ENCODE results near the gene PAXX.

Gene PAXX, protein sequence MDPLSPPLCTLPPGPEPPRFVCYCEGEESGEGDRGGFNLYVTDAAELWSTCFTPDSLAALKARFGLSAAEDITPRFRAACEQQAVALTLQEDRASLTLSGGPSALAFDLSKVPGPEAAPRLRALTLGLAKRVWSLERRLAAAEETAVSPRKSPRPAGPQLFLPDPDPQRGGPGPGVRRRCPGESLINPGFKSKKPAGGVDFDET

DNA sequence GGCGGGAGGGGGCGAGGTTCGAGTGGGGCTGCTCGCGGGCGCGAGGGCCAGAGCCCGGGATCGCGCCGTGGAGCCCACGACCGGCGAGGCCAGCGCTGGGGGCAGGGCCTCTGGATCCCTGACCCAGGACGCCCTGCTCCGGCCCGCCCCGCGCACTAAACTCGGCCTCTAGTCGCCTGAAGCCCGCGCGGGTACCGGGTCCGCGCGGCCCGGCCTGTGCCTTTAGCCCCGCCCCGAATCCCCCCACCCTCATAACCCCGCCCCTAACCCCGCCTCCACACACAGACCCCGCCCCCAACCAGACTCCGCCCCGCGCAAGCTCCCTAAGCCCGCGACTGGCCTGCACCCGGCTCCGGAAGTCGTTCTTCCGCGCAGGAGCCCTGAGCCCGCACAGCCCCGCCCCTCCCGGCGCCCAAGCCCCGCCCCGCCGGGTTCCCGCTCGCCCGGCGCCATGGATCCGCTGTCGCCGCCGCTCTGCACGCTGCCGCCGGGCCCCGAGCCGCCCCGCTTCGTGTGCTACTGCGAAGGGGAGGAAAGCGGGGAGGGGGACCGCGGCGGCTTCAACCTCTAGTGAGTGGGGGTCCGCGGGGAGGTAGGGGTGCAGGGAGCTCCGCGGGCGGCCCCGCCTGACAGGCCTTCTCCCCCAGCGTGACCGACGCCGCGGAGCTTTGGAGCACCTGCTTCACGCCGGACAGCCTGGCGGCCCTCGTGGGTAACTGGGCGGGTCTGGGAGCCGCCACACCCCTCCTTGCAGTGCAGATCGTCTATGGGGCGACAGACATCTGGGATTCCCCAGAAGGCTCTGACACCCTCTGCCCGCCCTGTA lies at the start of gene PAXX:
TSS of gene PAXX (plus strand) at position 430 of the 826 bp plus-strand sequence. CDS start at position 452, 22 bp downstream.
- peak; percentile 88 for DNase-seq (ENCODE audit: low read depth)

DNA sequence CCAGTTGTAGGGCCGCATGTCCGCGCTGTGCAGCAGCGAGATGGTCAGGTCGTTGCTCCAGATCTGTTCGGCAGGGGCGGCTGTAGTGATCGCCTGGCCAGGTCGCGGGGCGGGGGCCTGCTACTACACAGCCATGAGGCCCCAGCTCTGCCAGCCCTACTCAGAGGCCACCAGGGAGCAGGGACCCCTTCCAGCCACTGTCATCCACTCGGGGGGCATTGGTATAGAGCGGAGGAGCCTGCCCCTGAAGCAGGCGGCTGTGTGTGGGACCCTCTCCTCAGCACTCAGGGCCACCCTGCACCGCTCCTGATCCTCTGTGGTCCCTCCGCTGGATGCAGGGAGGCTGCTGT lies 49.4 kb upstream of the PAXX start:
- DNase-seq (ENCODE audit: low read depth) = no peak

DNA sequence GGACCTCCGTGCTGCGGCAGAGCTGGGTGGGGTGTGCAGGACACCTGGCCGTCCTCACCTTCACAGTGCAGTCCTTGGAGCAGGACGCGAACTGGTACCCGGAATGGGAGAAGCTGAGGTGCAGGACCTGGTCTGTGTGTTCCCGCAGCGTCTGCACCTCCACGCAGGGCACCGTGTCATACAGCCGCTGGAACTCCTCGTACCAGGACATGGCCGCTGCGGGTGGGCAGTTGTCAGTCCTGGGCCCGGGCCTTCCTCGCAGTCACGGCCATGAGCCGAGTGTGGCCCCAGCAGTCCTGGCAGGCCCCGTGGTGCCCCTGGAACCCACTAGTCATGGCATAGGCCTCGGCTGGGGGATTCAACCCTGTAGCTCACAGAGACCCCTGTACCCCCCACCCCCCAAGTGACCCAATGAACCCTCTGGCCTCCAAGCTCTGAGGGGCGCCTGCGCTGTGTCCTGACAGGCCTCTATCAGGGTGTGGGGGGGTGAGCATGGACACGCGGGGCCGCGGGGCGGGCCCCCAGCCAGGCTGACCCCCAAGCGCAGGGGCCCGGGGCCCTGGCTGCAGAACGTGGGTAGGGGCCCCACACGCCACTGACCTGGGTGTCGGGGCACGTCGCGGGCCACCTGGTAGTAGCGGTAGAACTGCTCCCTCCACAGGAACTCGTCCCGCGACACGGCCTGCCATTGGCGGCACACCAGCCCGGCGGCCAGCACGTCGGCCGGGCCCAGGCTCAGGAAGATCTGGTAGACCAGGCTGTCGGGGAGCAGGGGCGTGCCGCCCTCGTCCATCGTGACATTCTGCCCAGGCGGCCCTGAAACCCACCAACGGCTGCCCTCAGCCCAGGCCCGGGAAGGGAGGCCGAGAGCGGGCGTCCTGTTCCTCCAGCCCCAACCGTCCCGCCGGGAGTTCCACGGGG lies 48.7 kb upstream of the PAXX start:
- no peak for DNase-seq (ENCODE audit: low read depth)

DNA sequence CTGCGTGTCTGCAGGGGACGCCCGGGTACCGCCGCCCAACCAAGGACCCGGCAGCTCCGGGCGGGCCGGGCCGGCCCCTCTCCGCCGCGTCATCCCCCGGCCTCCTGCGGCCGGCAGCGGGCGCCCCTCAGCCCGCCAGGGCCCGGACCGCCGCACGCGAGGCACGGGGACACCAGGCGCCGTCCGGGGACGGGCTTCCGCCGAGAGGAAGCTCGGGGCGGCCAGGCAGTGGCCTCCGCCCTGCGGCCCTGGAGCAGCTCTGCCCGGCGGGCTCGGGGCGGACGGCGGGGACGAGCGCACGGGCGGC lies 48.1 kb upstream of the PAXX start:
- DNase-seq (ENCODE audit: low read depth) = no peak

DNA sequence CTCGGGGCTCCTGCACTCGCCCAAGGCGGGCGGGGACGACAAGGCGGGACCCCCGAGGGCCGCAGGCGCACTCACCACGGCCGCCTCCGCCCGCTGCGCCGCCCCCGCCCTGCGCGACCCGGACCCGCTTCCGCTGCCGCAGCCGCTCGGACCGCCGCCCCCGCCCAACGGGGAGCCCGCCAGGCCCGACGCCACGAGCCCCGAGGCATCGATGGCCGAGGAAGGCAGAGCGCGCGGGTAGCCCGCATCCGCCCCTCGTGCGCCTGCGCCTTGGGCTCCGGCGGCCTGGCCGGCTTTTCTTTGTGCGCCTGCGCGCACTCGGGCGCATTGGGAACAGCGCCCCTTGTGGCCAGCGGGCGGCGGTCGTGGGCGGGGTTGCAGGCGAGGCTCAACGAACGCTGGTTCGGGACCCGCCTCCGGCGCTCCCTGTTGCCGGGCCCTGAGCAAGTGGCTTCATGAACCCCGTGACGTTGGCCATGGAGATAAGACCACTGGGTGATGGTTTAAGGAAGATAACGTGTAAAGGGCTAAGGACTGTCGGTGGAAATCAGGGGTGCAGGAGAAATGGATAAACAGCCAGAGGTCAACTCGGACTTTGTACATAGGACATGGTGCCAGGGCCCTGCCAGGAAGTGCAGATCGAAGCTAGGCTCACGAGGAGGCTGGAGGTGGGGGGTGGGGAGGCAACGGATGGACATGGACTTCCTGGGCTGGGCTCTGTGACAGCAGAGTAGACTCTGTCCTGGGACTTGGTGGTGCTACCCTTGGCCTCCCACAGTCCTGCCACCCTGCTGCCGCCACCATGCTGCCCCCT lies 47.5 kb upstream of the PAXX start, which contains the start of the genes C8G and FBXW5:
TSS of gene C8G (plus strand) at position 725 of the 814 bp plus-strand sequence. CDS start at position 803, 78 bp downstream.
TSS of gene FBXW5 (minus strand) at position 220 of the 814 bp plus-strand sequence. CDS start 655 bp downstream, outside the sequence.
- peak; percentile 90 for DNase-seq (ENCODE audit: low read depth)

DNA sequence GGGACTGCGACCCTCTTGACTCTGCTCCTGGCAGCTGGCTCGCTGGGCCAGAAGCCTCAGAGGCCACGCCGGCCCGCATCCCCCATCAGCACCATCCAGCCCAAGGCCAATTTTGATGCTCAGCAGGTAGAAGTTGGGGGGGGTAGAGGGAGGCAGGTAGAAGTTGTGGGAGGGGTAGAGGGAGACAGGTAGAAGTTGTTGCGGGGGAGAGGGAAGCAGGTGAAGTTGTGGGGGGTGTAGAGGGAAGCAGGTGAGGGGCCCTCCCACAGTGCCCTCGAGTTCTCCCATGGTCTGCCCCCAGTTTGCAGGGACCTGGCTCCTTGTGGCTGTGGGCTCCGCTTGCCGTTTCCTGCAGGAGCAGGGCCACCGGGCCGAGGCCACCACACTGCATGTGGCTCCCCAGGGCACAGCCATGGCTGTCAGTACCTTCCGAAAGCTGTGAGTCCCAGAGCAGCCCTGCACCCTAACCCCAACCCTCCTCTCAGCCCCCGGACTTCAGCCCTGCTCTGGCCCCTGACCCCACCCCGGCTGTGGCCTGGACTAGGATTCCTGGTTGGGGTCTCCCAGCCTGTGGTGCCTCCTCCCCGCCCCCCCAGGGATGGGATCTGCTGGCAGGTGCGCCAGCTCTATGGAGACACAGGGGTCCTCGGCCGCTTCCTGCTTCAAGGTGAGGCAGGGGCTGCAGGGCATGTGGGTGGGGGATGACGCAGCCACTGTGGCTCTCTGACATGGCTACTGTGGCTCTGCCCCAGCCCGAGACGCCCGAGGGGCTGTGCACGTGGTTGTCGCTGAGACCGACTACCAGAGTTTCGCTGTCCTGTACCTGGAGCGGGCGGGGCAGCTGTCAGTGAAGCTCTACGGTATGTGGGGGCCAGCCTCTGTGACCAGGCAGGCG lies 46.6 kb upstream of the PAXX start:
- DNase-seq (ENCODE audit: low read depth) = no peak

DNA sequence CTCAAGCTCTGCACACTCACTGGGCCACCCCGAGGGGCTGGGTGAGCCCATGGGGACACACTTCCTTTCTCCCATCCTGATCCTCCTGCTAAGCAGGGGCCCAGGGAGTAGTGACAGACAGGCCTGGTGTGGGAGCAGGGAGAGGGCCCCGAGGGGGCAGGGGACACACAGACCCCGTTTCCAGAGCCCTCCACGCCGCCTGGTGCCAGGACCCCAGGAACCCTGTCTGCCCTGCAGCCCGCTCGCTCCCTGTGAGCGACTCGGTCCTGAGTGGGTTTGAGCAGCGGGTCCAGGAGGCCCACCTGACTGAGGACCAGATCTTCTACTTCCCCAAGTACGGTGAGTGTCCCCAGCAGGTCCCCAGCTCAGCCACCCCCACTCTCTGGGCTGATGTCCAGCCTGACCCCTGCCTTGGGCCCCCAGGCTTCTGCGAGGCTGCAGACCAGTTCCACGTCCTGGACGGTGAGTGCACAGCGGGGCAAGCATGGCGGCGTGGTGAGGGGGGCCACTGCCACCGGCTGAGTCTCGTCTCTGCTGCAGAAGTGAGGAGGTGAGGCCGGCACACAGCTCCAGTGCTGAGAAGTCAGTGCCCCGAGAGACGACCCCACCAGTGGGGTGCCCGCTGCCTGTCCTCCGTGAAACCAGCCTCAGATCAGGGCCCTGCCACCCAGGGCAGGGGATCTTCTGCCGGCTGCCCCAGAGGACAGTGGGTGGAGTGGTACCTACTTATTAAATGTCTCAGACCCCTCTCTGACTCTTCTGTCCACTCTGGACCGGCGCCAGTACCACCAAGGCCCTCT lies 45.8 kb upstream of the PAXX start:
- DNase-seq (ENCODE audit: low read depth) = no peak

DNA sequence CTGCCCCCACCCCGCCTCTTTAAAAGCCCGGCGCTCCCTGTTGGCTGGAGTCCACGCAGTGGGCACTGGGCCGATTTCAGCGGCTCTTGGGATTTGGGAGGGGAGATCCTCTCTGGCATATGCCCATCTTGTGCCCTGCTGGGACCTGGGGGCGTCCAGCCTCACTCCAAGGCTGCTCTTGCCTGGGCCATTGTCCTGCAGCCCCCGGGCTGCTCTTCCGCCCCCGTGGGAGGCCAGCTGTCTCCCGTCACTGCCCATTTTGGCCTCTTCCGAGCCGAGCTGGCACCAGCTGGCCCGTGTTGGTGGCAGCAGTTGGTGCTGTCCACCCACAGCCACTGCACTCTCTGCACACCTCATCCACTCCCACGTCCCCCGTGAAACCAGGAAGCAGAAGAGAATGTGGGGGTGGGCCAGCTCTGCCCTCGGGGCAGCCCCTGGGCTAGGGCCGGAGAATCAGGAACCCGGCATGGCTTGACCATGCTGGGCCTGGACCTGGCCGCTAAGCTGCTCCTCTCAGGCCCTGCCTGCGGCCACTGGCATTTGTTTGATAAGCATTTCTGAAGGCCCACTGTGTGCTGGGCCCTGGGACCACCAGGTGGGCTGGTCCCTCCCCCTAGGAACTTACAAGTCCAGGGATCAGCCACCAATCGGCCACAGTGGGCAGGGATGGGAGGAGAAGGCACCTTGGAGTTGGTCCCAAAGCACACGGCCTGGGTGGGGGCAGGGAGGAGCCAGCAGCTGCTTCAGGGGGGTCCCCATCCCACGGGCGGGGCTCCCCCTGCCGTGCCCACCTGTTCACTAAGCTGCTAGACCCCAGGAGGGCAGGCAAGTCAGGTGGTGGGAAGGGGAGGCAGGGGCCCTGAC lies 45.0 kb upstream of the PAXX start:
- DNase-seq (ENCODE audit: low read depth) = no peak

DNA sequence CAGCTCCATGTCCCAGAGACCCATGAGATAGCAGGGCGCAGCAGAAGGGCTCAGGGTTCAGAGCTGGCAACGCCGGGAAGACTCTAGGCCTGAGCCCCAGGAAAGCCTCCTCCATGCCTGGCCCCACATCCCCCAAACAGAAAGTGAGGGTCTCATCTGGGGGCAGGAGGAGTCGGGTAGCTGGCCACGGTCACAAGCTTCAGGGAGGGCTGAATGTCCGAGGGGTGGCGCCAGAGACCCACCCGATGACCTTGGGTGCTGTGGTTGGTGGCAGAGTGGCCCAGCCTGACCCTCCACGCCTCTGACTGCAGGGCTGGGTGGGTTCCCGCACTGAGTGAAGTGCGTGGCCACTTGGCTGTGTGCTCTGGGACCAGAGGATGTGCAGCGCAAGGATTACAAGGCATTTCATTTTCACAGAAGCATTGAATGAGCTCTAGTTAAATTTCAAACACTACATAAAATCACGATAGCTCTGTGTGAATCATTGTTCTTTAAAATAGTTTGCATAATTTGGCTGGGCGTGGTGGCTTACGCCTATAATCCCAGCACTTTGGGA lies 44.2 kb upstream of the PAXX start:
- DNase-seq (ENCODE audit: low read depth) = no peak

DNA sequence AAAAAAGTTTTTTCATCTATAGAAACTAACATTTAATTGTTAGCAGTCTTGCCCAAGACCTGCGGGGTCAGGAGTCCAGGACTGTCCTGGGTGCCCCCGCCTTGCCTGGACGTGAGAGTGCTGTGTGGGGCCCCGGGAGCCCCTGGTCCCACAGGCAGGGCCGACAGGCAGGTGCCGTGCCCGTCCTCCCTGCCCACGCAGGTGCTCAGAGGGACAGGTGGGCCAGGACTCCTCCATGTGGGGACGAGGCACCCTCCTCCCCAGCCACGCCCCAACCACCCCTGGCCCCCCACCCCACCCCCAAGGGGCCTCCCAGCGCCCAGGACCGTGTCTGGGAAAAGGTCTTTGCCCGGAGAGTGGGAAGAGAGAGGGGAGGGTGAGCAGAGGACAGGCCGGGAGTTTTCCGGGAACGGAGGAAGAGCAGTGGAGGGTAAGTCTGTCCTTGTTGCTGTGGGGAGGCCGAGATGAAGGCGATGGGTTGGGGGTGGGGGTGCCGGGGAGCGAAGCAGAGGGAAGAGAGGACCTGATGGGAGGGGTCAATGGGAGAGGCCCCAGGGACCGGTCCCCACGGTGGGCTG lies 42.9 kb upstream of the PAXX start:
- DNase-seq (ENCODE audit: low read depth) = no peak

DNA sequence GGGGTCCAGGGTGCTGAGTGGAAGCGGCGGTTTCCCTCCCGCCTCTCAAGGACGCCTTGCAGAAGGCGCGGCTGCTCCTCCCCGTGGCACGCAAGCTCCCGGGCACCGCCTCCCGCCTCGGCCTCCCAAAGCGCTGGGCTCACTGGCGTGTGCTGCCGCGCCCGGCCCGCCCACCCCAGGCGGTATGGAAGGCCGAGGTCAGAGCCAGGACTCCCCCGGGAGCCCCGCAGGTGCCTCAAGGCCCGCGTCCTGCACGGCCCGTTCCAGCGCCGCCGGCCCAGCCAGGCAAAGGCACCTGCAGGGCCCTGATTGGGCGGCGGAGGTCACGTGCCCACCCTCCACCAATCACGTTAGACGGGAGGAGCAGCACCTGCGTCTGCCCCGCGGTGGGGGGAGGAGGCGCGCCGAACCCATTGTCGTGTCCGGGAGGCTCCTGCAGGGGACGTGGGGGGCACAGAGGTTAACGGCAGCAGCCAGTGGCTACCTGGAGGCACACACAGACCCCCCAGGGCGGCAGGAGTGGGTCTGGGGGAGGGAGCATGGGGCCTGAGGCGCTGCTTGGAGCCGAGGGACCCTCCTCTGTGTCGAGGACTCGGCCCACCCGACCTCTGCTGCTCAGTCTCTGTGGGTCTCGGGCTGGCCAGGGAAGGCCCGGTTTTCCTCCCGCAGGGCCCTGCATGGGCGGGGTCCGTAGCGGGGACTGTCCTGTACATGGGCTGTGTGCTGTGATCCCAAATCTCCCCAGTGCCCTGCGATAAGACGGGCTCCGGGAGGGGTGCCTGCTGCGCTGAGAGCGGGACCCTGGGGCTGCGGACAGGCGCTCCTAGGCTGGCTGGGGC lies 42.2 kb upstream of the PAXX start:
- peak; percentile 95 for DNase-seq (ENCODE audit: low read depth)

DNA sequence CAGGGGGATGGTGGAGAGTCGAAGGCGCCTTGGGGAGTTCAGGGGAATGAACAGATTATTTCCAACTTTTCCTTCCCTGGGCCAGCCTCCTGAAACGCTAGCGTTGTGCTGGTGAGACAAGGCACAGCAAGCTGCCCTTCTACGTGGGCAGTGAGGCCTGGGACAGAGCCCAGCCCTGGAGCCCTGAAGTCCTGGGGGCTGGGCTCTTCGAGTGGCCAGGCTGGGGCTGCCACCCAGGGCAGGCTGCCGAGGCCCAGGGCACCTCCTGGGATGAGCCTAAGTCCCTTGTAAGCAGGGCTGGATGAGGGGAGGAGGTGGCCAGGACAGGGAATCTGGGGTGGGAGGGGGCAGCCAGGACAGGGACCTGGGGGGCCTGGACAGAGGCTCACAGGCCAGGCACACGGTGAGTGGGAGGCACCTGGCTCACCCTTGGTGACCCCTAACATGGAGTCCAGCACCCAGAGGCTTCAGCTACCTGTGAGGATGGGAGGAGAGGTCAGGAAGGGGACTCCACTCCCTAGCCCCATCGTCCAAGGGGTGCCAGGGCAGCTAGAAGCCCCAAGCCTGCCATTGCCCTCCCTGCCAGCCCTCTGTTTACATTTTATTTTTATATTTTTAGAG lies 41.5 kb upstream of the PAXX start:
- DNase-seq (ENCODE audit: low read depth) = no peak

DNA sequence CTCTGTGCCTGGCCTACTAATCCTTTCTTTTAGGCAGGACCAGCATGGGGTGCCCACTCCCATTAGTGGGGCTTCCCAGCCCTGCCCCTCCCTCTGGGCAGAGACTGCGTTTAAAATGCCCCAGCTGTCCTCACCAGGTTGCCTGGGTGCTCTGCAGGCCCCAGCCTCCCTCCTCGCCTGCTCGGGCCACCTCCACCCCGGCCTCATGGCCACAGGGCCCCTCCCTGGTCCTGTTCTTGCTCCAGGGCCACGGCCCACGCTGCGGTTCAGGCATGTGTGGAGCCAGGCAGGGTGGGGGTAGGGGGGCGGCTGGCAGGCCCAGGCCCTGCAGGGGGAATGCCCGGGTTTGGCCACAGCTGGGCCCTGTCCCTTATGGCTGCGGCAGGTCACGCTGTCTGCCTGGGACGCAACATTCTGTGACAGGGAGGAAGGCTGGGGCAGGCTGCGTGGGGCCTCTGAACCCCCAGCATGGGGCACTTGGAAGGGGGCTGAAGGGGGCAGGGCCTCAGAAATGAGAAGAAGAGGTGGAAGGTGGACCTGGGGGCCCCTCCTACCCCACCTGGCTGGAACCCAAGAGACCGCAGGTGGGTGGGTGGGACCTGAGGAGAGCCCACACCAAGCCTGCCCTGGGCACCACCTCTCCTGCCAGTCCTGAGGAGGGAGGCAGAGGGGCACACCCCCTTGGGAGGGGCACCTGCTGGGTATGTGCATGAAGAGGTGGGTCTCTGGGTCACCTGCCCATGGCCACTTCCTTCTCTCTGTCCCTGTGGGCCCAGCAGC lies 40.5 kb upstream of the PAXX start, which contains the start of gene LCN12:
TSS of gene LCN12 (plus strand) at position 733 of the 780 bp plus-strand sequence. CDS start 55 bp downstream, outside the sequence.
- DNase-seq (ENCODE audit: low read depth) = no peak

DNA sequence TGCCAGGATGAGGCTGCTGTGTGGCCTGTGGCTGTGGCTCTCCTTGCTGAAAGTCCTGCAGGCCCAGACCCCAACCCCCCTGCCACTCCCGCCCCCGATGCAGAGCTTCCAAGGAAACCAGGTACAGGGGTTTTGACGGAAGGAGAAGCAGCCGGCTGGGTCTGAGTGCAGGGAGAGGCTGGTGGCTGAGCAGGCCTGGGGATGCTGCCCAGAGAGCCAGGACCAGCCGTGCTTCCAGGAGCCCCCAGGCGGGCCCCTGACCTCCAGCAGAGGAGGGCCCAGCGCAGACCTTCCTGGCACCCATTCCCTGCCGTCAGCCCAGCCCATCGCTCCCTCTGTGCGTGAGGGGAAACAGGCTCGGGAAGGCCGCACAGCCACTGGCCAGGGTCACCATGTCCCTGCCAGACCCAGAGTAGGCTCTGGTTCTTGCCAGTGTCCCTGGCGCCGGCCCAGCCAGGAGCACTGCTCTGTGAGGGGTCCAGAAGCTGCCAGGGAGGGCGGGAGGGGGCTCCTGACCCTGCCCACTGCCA lies 39.8 kb upstream of the PAXX start:
- no peak for DNase-seq (ENCODE audit: low read depth)

Data from stimulated activated CD8-positive, alpha-beta memory T cell treated with anti-CD3 and anti-CD28 coated beads, Interleukin-12 subunit alpha, Interleukin-12 subunit beta, amount 100 ng/mL, for 1 hour (primary cell).